AG09319 (cell line): Measurements from ENCODE around the gene KIFBP.
"Not testable (repeated sequence)": the region's sequence is repeated elsewhere in the genome, so short reads cannot be mapped to it uniquely, and the experiment has no call there.

ENCODE experiments used
- DNase-seq: peaks from one replicate; pipeline ENCODE4 v3.0.0-alpha.2; 2010; ENCODE audit warnings: low read depth; ENCODE audit errors: extremely low read depth
- CTCF ChIP-seq: IDR thresholded peaks from 2 replicates; pipeline ENCODE4 v1.5.1; 2011; ENCODE audit warnings: low read depth, mild to moderate bottlenecking, inconsistent platforms, low read length, moderate library complexity

KIFBP gene

GRCh38 chr10:69025370-69025896, 36.8 kb downstream of the KIFBP start:
- no peak for TF ChIP-seq CTCF
- no peak for DNase-seq

GRCh38 chr10:69033256-69033655, 44.7 kb downstream of the KIFBP start:
- no peak for TF ChIP-seq CTCF

GRCh38 chr10:69037489-69037888, 48.9 kb downstream of the KIFBP start:
- TF ChIP-seq CTCF = no peak
- DNase-seq = no peak

More at GRCh38 chr10:69033256-69033655, 44.7 kb downstream of the KIFBP start:
- DNase-seq = no peak

GRCh38 chr10:69040904-69041303, 52.3 kb downstream of the KIFBP start:
- not testable (repeated sequence) for DNase-seq

GRCh38 chr10:69042417-69042816, 53.8 kb downstream of the KIFBP start:
- no peak for DNase-seq
- TF ChIP-seq CTCF = no peak

GRCh38 chr10:69042838-69043237, 54.2 kb downstream of the KIFBP start:
- no peak for TF ChIP-seq CTCF
- DNase-seq = no peak

- DNase-seq = no peak
- TF ChIP-seq CTCF = no peak
Measured at GRCh38 chr10:69043931-69044531, 55.4 kb downstream of the KIFBP start.

- no peak for TF ChIP-seq CTCF
- no peak for DNase-seq
Measured at GRCh38 chr10:69044546-69044945, 55.9 kb downstream of the KIFBP start.
